Measurements from ENCODE around the gene MSX1. TPM values are rescaled to one million over a fixed set of nuclear protein-coding genes. Genes with fewer than 3 reads are reported as not detected.

MSX1 gene
- polyA plus RNA-seq, 1 experiment, result 6.9 TPM

DNA sequence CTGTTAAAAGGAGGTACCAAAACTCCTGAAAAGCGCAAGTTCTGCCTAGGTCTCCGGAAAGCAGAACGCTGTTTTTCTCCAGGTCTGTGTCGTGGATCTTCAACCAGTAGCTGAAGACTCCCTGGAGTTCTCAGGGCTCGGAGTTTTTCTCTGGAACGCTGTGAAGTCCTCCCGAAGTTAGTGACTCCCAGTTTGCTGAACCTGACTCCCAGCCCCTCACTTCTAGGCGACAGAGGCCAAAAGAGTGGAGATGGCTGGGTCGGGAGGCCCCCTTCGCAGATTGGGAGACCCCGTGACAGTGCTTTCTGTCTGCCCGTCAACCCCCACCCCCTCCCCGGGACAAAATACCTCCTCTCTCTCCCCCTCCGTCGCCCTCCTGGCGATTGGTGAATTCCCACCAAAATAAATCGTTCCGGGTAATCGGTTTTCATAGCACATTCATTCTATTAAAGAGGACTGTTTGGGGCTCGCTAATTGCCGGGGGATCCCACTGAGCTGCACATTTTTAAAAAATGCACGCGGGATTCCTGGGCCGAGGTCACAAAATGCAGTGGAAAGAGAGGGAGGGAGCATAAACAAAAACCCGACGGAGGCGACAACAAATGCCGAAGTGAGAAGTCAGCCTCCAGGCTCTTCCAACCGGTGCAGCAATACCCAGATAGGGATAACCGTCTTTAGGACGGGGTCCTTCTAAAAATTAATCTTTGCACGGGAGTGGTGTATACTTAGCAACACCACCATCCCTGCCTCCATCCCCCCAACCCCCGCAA is 4.0 kb upstream of the MSX1 start:
- POLR2A ChIA-PET, result no interaction called here

DNA sequence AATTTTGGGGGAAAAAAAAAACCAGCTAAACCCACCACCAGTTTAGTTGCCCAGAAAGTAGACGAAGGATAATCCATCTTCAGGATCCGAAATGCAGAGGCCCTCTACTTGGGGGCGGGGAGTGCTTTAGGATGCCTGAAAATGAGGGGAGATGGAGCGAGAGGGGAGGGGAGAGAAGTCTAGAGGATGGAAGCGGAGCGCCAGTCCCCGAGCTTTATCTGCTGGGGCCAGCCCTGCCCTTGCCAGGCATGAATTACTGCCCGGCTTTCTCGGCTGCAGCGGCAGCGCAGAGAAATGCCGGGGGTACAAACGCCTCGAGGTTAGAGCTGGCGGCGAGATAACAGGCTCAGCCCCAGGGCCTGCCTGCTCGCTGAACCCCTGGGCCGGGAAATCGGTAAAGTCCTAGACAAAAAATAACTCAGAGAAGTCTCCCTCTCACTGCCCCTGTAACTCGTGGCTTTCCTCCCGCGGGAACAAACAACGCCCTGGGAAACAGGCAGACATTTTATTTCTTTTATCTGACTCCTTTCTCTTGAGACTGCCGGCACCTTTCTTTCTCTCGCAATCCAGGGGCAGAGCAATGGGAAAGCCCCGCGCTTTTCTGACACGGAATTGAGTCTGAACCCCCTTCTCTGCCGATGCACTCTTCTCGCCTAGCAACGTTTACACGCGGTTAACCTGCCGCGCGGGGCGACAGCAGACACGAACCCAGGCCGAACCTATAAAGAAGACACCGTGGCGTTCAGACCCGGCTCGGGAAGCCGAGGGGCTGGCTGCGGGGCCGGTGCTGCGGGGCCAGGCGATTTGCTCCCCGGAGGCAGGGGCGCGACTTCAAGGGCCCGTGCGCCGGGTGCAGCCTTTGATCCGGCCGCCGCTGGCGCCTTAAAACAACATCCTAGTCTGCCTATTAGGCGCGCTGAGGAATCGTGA is 3.1 kb upstream of the MSX1 start:
- H3K27me3 ChIP-seq (ENCODE audit: control insufficient read depth, insufficient read depth, low read length), result peaks cover 7% of the 10 kb centered on the region
- H3K36me3 ChIP-seq (ENCODE audit: control insufficient read depth, insufficient read depth, low read length), result no peaks in the 10 kb centered on the region
- ChIA-PET POLR2A (no interaction called here), CTCF (no interaction called here)
- no peak for DNase-seq (ENCODE audit: low read depth)
- H3K4me3 ChIP-seq (ENCODE audit: low read depth, low read length), result no peak overlapping the region
- TF ChIP-seq, protein P1, sequence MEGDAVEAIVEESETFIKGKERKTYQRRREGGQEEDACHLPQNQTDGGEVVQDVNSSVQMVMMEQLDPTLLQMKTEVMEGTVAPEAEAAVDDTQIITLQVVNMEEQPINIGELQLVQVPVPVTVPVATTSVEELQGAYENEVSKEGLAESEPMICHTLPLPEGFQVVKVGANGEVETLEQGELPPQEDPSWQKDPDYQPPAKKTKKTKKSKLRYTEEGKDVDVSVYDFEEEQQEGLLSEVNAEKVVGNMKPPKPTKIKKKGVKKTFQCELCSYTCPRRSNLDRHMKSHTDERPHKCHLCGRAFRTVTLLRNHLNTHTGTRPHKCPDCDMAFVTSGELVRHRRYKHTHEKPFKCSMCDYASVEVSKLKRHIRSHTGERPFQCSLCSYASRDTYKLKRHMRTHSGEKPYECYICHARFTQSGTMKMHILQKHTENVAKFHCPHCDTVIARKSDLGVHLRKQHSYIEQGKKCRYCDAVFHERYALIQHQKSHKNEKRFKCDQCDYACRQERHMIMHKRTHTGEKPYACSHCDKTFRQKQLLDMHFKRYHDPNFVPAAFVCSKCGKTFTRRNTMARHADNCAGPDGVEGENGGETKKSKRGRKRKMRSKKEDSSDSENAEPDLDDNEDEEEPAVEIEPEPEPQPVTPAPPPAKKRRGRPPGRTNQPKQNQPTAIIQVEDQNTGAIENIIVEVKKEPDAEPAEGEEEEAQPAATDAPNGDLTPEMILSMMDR (IDR thresholded peaks at IDR 0.05; ENCODE audit: insufficient read depth, low read depth, low read length), result no peak

More for the DNA sequence above, 4.0 kb upstream of the MSX1 start:
- DNase-seq (ENCODE audit: low read depth), result no peak
- TF ChIP-seq, protein P1 (IDR thresholded peaks at IDR 0.05; ENCODE audit: insufficient read depth, low read depth, low read length), result no peak
- CTCF ChIA-PET, result no interaction called here
- Histone ChIP-seq H3K4me3 (ENCODE audit: low read depth, low read length) (no peak overlapping the region), H3K36me3 (ENCODE audit: control insufficient read depth, insufficient read depth, low read length) (no peaks in the 10 kb centered on the region), H3K27me3 (ENCODE audit: control insufficient read depth, insufficient read depth, low read length) (peaks cover 7% of the 10 kb centered on the region)

DNA sequence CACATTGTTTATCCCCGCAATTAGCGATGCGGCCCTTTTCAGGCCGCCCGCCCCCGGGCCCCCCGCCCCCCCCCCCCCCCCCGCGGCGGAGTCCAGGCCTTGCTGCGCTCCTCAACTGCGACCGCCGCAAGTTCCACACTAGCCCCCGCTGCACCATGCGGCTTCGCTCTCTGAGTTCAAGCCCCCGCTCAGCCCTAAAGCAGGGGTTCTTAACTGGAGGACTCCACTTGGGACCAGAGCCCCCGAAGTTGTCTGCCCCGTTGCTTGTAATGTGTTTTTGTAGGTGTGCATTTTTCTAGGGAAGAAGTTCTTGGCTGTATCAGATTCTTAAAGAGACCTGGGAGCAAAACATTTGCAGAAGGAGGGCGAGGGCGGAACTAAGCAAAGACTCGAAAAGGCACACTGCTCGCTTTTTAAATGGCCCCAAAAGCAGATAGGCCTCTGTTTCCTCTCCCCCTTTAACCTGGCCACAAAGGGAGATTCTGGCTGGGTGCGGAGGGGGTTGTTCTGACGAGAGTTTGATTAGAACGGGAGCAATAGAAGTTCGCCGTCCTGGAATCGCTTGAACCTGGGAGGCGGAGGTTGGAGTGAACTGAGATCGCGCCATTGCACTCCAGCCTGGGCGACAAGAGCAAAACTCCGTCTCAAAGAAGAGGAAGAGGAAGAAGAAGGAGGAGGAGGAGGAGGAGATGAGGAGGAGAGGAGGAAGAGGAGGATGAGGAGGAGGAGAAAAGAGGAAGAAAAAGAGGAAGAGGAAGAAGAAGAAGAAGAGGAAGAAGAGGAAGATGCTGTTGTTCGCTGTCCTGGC is 2.3 kb upstream of the MSX1 start:
- Histone ChIP-seq H3K27me3 (ENCODE audit: control insufficient read depth, insufficient read depth, low read length) (peaks cover 7% of the 10 kb centered on the region), H3K4me3 (ENCODE audit: low read depth, low read length) (no peak overlapping the region), H3K36me3 (ENCODE audit: control insufficient read depth, insufficient read depth, low read length) (no peaks in the 10 kb centered on the region)
- TF ChIP-seq, protein P1 (IDR thresholded peaks at IDR 0.05; ENCODE audit: insufficient read depth, low read depth, low read length), result no peak
- no peak for DNase-seq (ENCODE audit: low read depth)
- ChIA-PET POLR2A (no interaction called here), CTCF (no interaction called here)

DNA sequence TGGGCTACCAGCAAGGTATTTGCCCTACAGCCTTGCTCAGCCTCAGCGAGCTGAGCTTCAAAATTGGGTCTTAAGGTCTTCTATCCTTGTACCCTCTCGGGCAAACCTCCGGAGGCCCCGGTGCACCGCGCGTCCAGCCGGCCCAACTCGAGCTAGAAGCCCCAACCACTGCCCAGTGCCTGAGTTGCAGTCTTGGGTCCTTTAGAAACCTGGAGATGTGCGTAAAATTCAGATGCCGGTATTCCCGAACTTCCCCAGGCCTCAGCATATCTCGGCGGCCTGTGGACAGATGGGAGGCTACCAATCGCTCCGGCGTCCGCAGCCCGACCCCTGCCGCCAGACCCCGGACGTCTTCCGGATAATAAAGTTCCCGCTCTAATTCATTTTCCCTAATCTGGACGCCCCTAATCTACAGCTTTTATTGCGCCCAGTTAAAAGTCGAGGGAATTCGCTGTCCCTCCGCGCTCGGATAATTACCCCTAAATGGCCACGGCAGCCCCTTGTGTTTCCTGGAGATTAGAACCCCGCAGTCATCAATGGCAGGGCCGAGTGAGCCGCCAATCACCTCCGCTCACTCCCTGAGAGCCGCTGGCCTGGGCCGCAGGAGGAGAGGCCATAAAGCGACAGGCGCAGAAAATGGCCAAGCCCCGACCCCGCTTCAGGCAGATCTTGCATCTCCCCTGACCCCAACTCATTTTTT is 1.5 kb upstream of the MSX1 start:
- TF ChIP-seq, protein P1 (IDR thresholded peaks at IDR 0.05; ENCODE audit: insufficient read depth, low read depth, low read length), result no peak
- no peak overlapping the region for H3K4me3 ChIP-seq (ENCODE audit: low read depth, low read length)
- peaks cover 2% of the 10 kb centered on the region; the same call in 1 of the 2 replicates for H3K36me3 ChIP-seq (ENCODE audit: control insufficient read depth, insufficient read depth, low read length)
- peaks cover 7% of the 10 kb centered on the region for H3K27me3 ChIP-seq (ENCODE audit: control insufficient read depth, insufficient read depth, low read length)
- no peak for DNase-seq (ENCODE audit: low read depth)
- ChIA-PET CTCF (no interaction called here), POLR2A (no interaction called here)

All from BJ (cell line).